IgD-negative memory B cell (primary cell): ENCODE measurements around the gene APC. TPM values are rescaled to one million over a fixed set of nuclear protein-coding genes. Genes with fewer than 3 reads are reported as not detected.
"Not testable (repeated sequence)": the region's sequence is repeated elsewhere in the genome, so short reads cannot be mapped to it uniquely, and the experiment has no call there.

Source experiments
- H3K27ac Mint-ChIP-seq, 3 donors: one replicate each; pipeline ENCODE4 v1.8.0; 2020 to 2022; ENCODE audit warnings: mild to moderate bottlenecking in 3 of 3, mixed read lengths in 3 of 3, moderate library complexity in 1 of 3
- H3K27me3 Mint-ChIP-seq: one replicate; pipeline ENCODE4 v1.8.0; 2021; ENCODE audit warnings: mixed read lengths
- H3K36me3 Mint-ChIP-seq: one replicate; pipeline ENCODE4 v1.8.0; 2020; ENCODE audit warnings: mild to moderate bottlenecking, mixed read lengths
- H3K4me1 Mint-ChIP-seq, 3 donors: one replicate each; pipeline ENCODE4 v1.8.0; 2020 to 2022; ENCODE audit warnings: mixed read lengths in 3 of 3, mild to moderate bottlenecking in 1 of 3
- H3K4me3 Mint-ChIP-seq, 4 donors: one replicate each; pipeline ENCODE4 v1.8.0; 2020 to 2022; ENCODE audit warnings: mild to moderate bottlenecking in 4 of 4, mixed read lengths in 4 of 4, moderate library complexity in 3 of 4
- H3K9me3 Mint-ChIP-seq, 3 donors: one replicate each; pipeline ENCODE4 v1.8.0; 2020 to 2021; ENCODE audit warnings: mixed read lengths in 3 of 3, mild to moderate bottlenecking in 1 of 3
- polyA plus RNA-seq: library from polyadenylated mRNA; unstranded; fragments of 300-500 nt; fragmentation: Illumina TruSeq; gene quantifications from one replicate; pipeline ENCODE4 v1.2.3, GENCODE V29; 2021

The APC gene
- polyA plus RNA-seq, 1 donor from 2014 or later: 19.4 TPM

DNA sequence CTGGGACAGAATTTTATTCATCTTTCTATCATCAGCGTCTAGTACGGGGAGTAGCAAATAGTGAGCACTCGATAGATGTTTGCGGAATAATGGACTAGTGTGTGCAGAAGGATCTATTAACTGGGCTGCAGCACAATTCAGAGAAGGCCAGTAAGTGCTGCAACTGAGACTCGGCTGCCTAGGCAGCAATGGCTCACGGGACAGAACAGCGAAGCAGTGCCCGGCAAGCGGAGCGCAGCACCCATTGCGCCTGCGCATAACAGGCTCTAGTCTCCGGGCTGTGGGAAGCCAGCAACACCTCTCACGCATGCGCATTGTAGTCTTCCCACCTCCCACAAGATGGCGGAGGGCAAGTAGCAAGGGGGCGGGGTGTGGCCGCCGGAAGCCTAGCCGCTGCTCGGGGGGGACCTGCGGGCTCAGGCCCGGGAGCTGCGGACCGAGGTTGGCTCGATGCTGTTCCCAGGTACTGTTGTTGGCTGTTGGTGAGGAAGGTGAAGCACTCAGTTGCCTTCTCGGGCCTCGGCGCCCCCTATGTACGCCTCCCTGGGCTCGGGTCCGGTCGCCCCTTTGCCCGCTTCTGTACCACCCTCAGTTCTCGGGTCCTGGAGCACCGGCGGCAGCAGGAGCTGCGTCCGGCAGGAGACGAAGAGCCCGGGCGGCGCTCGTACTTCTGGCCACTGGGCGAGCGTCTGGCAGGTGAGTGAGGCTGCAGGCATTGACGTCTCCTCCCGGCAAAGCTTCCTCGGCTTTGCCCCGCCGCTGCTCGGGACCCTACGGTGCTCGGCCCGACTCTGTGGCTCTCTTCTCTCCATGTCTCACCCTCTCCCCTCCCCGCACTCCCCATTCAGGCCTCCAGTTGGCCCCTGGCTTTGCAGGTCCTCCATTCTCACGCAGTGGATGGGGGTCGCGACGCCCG, 30.2 kb upstream of the APC start:
- H3K36me3 Mint-ChIP-seq: no peaks in the 10 kb centered on the region
- H3K9me3 Mint-ChIP-seq: no peaks in the 10 kb centered on the region
- peak overlapping the region; percentile 81 to 97 (median 95) for H3K4me3 Mint-ChIP-seq
- no peaks in the 10 kb centered on the region for H3K27me3 Mint-ChIP-seq
- H3K27ac Mint-ChIP-seq: peak overlapping the region; percentile 72 to 97 (median 94)
- peaks cover 30 to 41% (median 36%) of the 10 kb centered on the region in 3 donors for H3K4me1 Mint-ChIP-seq

DNA sequence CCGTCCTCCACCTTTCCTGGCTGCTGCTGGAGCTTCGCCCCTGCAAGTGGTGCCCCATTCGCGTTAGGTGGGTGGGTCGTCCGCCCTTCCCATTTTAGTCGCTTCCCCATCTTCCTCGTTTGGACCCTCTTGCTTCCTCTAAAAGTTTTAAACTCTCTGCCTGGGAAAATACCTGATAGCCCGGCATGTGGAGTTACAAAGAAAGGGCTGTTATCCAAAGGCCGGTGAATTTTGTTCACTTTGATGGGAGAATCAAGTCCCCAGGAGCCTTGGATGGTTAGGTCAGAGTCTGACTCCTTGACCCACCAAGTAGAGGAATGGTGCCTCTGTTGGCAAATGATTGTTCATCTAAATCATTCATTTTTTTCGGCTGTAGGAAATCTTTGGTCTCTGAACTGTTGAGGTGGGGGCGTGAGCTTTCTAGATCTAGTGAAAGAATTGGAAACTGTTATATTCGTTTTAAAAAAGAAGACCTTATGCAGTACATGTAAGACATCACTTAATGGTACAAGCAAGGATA, 29.5 kb upstream of the APC start:
- H3K27ac Mint-ChIP-seq: peak overlapping the region; percentile 72 to 97 (median 94)
- no peaks in the 10 kb centered on the region for H3K36me3 Mint-ChIP-seq
- peak overlapping the region; percentile 81 to 97 (median 95) for H3K4me3 Mint-ChIP-seq
- no peaks in the 10 kb centered on the region for H3K27me3 Mint-ChIP-seq
- H3K9me3 Mint-ChIP-seq: no peaks in the 10 kb centered on the region
- peaks cover 33 to 45% (median 39%) of the 10 kb centered on the region in 3 donors for H3K4me1 Mint-ChIP-seq

DNA sequence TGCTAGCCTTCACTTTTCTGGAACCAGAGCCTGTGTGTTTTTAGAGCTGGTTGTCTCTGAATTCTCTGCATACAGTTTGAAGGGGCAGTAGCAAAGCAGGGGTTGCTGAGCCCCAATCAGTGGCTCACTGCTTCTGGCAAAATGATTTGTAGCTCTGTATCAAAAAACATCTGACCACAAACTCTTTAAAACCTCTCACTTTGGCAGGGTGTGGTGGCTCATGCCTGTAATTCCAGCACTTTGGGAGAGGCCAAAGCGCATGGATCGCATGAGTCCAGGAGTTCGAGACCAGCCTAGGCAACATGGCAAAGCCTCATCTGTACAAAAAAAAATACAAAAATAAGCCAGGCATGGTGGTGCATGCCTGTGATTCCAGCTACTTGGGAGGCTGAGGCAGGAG, 28.3 kb upstream of the APC start:
- Mint-ChIP-seq H3K4me1 (peaks cover 33 to 47% (median 46%) of the 10 kb centered on the region in 3 donors), H3K4me3 (peak overlapping the region in 2 of 4 donors; percentile 81 to 96), H3K9me3 (no peaks in the 10 kb centered on the region), H3K27me3 (no peaks in the 10 kb centered on the region), H3K27ac (peak overlapping the region in 2 of 3 donors; percentile 73 to 97), H3K36me3 (no peaks in the 10 kb centered on the region)

DNA sequence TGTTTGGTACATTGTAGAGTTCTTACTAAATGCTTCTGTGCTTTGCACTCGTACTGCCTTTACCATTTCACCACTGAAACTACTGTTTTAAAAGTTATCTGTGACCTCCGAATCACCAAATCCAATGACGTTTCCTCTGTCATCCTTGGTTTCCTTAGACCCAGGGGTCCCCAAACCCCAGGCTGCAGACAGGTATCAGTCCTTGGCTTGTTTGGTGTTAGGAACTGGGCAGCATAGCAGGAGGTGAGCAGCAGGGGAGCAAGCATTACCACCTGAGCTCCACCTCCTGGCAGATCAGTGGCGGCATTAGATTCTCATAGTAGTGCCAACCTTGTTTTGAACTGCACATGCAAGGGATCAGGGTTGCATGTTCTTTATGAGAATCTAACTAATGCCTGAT, 26.8 kb upstream of the APC start:
- Mint-ChIP-seq H3K9me3 (no peaks in the 10 kb centered on the region), H3K27me3 (no peaks in the 10 kb centered on the region), H3K4me3 (peak overlapping the region in 1 of 4 donors; percentile 81), H3K36me3 (peaks cover under 1% of the 10 kb centered on the region), H3K27ac (no peak overlapping the region), H3K4me1 (peaks cover 33 to 55% (median 54%) of the 10 kb centered on the region in 3 donors)

GRCh38 chr5:112711436-112711835, 26.2 kb upstream of the APC start:
- Mint-ChIP-seq H3K36me3 (peaks cover 2% of the 10 kb centered on the region), H3K4me3 (peak overlapping the region in 1 of 4 donors; percentile 65), H3K27me3 (no peaks in the 10 kb centered on the region), H3K9me3 (no peaks in the 10 kb centered on the region), H3K4me1 (peaks cover 33 to 56% (median 56%) of the 10 kb centered on the region in 3 donors), H3K27ac (no peak overlapping the region)

- no peaks in the 10 kb centered on the region for H3K9me3 Mint-ChIP-seq
- H3K4me3 Mint-ChIP-seq: peak overlapping the region in 1 of 4 donors; percentile 65
- H3K27me3 Mint-ChIP-seq: no peaks in the 10 kb centered on the region
- no peak overlapping the region for H3K27ac Mint-ChIP-seq
- H3K4me1 Mint-ChIP-seq: peaks cover 30 to 59% (median 55%) of the 10 kb centered on the region in 3 donors
- peaks cover 5% of the 10 kb centered on the region for H3K36me3 Mint-ChIP-seq
These were observed 24.5 kb upstream of the APC start for GRCh38 chr5:112713206-112713605.

DNA sequence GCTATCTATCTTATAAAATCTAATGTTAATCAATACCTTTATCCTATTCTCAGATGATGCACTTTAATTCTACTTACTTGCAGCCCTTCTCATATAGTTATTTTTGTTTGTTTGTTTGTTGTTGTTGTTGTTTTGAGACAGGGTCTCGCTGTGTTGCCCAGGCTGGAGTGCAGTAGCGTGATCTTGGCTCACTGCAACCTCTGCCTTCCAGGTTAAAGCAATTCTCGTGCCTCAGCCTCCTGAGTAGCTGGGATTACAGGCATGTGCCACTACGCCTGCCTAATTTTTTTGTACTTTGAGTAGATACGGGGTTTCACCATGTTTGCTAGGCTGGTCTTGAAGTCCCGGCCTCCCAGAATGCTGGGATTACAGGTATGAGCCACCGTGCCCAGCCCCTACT, 20.8 kb upstream of the APC start:
- not testable (repeated sequence) for H3K36me3 Mint-ChIP-seq, H3K9me3 Mint-ChIP-seq, H3K27ac Mint-ChIP-seq, H3K27me3 Mint-ChIP-seq
- Mint-ChIP-seq H3K4me3 (peak overlapping the region in 1 of 4 donors; percentile 9), H3K4me1 (peaks cover 25 to 52% (median 44%) of the 10 kb centered on the region in 3 donors)

DNA sequence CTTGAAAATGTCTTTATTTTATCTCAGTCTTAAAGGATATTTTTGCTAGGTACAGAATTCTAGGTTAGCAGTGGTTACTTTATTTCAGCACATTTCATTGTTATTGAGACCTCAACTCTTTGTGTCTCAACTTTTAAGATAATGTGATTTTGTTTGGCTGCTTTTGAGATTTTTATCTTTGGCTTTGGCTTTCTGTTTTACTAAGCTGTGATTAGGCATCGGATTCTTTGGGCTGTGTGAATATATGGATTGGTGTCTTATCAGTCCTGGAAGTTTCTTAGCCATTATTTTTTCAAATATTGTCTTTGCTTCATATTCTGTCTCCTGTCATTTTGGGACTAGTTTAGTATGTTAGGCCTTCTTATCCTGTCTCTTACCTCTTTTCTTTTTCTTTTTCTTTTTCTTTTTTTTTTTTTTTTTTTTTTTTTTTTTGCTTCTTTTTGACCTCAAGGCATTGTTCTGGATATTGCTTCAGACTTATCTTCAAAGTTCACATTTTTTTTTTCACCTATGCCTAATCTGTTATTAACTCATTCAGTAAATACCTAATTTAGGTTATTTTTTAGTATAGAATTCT, 20.1 kb upstream of the APC start:
- no peaks in the 10 kb centered on the region for H3K9me3 Mint-ChIP-seq
- peaks cover 5% of the 10 kb centered on the region for H3K36me3 Mint-ChIP-seq
- no peaks in the 10 kb centered on the region for H3K27me3 Mint-ChIP-seq
- no peak overlapping the region for H3K27ac Mint-ChIP-seq
- H3K4me1 Mint-ChIP-seq: peaks cover 27 to 52% (median 47%) of the 10 kb centered on the region in 3 donors
- H3K4me3 Mint-ChIP-seq: no peak overlapping the region

- Mint-ChIP-seq H3K9me3 (no peaks in the 10 kb centered on the region), H3K36me3 (peaks cover 5% of the 10 kb centered on the region), H3K27me3 (no peaks in the 10 kb centered on the region), H3K27ac (no peak overlapping the region), H3K4me3 (no peak overlapping the region), H3K4me1 (peaks cover 29 to 53% (median 46%) of the 10 kb centered on the region in 3 donors)
These were observed 19.3 kb upstream of the APC start for GRCh38 chr5:112718344-112718743.

GRCh38 chr5:112720576-112720975, 17.1 kb upstream of the APC start:
- Mint-ChIP-seq H3K27me3 (no peaks in the 10 kb centered on the region), H3K36me3 (peaks cover 5% of the 10 kb centered on the region), H3K27ac (no peak overlapping the region), H3K4me3 (peak overlapping the region in 1 of 4 donors; percentile 20), H3K4me1 (peaks cover 37 to 63% (median 51%) of the 10 kb centered on the region in 3 donors), H3K9me3 (no peaks in the 10 kb centered on the region)

DNA sequence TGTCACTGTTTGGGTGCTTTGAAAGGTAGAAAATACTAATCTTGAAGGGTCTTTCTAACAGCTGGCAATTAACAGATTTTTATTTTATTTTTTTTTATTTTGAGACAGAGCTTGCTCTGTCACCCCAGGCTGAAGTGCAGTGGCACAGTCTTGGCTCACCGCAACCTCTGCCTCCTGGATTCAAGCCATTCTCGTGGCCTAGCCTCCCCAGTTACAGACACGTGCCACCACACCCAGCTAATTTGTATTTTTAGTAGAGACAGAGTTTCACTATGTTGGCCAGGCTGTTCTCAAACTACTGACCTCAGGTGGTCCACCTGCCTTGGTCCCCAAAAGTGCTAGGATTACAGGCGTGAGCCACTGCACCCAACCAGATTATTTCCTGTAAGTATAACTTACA, 12.8 kb upstream of the APC start:
- Mint-ChIP-seq H3K36me3 (no peaks in the 10 kb centered on the region), H3K4me3 (no peak overlapping the region), H3K9me3 (no peaks in the 10 kb centered on the region), H3K27ac (no peak overlapping the region), H3K4me1 (peaks cover 29 to 49% (median 41%) of the 10 kb centered on the region in 3 donors), H3K27me3 (no peaks in the 10 kb centered on the region)

DNA sequence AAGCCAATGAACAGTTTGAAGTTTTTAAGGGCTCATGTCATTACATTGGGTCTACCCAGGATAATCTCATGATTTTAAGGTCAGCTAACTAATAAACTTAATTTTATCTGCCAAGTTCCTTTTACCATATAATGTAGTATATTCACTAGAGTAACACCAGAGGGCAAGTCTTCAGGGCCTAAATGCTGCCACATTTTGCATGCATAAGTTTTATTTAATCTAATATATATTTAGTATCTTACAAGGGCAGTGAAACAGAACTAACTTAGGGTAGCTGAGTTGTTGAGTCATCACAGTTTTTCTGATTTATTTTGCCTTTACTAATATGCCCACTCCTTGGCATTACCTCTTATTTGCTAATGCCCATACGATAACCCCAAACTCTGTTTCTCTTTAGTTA, 8.1 kb upstream of the APC start:
- H3K27me3 Mint-ChIP-seq: no peaks in the 10 kb centered on the region
- peaks cover 6 to 17% (median 15%) of the 10 kb centered on the region in 3 donors for H3K4me1 Mint-ChIP-seq
- no peak overlapping the region for H3K4me3 Mint-ChIP-seq
- H3K9me3 Mint-ChIP-seq: no peaks in the 10 kb centered on the region
- peaks cover 2% of the 10 kb centered on the region for H3K36me3 Mint-ChIP-seq
- H3K27ac Mint-ChIP-seq: no peak overlapping the region

DNA sequence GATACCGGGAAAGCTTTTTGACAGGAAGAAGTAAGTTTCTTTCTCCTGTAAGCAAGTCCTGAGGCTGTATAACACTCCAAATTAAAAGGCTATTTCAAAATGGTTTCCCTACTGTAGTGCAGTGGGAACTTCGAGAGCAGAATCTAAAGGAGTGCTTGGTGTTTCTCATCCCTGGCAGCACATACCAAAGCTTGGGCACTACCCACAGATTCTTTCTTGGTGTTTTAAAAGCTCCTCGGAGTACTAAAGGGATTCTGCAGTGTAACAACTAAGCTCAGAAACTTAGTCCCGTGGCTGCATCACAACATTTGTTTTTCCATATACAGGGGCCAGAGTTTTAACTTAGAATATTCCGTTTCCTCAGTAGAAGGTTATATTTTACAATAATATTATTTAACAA, 5.6 kb upstream of the APC start:
- peaks cover 7 to 16% (median 14%) of the 10 kb centered on the region in 3 donors for H3K4me1 Mint-ChIP-seq
- no peaks in the 10 kb centered on the region for H3K9me3 Mint-ChIP-seq

DNA sequence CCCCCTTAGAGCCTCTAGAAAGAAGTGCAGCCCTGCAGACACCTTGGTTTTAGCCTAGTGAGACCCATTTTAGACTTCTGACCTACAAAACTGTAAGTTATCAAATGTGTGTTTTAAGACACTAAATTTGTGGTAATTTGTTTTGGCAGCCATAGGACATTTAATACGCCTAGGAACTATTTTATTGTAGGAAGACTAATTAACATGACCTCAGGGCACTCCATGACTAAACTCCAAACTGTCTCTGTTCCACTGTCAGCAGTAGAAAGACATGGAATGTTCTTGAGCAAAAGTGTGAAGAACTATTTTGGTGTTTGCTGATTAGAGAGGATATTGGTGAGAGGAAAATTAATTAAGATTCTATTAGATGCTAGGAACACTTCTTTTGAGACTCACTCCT, 4.1 kb upstream of the APC start:
- H3K27ac Mint-ChIP-seq: no peak overlapping the region
- H3K9me3 Mint-ChIP-seq: no peaks in the 10 kb centered on the region
- peaks cover 2% of the 10 kb centered on the region for H3K36me3 Mint-ChIP-seq
- H3K4me1 Mint-ChIP-seq: peaks cover 11 to 30% (median 21%) of the 10 kb centered on the region in 3 donors
- no peaks in the 10 kb centered on the region for H3K27me3 Mint-ChIP-seq
- H3K4me3 Mint-ChIP-seq: no peak overlapping the region

More for the DNA sequence above, 5.6 kb upstream of the APC start:
- no peak overlapping the region for H3K27ac Mint-ChIP-seq
- H3K4me3 Mint-ChIP-seq: no peak overlapping the region
- peaks cover 2% of the 10 kb centered on the region for H3K36me3 Mint-ChIP-seq
- no peaks in the 10 kb centered on the region for H3K27me3 Mint-ChIP-seq

DNA sequence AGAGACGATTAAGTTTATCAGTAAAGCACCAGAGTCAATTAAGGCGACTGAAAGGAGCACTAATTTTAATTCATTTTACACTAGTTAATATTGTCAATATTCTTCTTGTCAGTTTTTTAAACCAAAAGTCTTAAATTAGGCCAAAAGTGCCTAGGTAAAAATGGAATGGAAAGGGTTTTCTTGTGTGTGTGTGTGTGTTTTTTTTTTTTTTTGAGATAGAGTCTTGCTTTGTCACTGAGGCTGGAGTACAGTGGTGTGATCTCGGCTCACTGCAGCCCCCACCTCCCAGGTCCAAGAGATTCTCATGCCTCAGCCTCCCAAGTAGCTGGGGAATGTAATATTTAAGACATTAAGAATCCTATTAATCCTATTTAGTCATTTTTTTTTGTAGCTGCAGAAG, 3.1 kb upstream of the APC start:
- H3K4me3 Mint-ChIP-seq: no peak overlapping the region
- no peaks in the 10 kb centered on the region for H3K27me3 Mint-ChIP-seq
- no peak overlapping the region for H3K27ac Mint-ChIP-seq
- H3K36me3 Mint-ChIP-seq: peaks cover 2% of the 10 kb centered on the region
- H3K4me1 Mint-ChIP-seq: peaks cover 9 to 22% (median 16%) of the 10 kb centered on the region in 3 donors
- H3K9me3 Mint-ChIP-seq: no peaks in the 10 kb centered on the region
